Uterus (tissue), 4 donors: ENCODE data around the gene ARSB. TPM values are rescaled to one million over a fixed set of nuclear protein-coding genes. Genes with fewer than 3 reads are reported as not detected.

ENCODE experiments used
- DNase-seq, 2 donors: peaks; one replicate each; pipeline ENCODE4 v3.0.0-alpha.2; 2019 to 2020
- H3K27ac ChIP-seq, 2 donors: fragments of 200-600 bp; sonication (generic); 1 replicate in 1 of 2; 2 replicates in 1 of 2; pipeline ENCODE4 v1.5.1; 2016 to 2018
- H3K27me3 ChIP-seq, 2 donors: fragments of 200-600 bp; sonication (generic); one replicate each; pipeline ENCODE4 v1.5.1; 2018 to 2019; ENCODE audit warnings: control low read depth in 1 of 2
- H3K36me3 ChIP-seq, 2 donors: fragments of 200-600 bp; sonication (generic); one replicate each; pipeline ENCODE4 v1.5.1; 2019; ENCODE audit warnings: control low read depth in 1 of 2
- H3K4me1 ChIP-seq, 2 donors: fragments of 200-600 bp; sonication (generic); one replicate each; pipeline ENCODE4 v1.5.1; 2018 to 2019; ENCODE audit warnings: control low read depth in 1 of 2
- H3K4me3 ChIP-seq, 2 donors: fragments of 200-600 bp; sonication (generic); 1 replicate in 1 of 2; 2 replicates in 1 of 2; pipeline ENCODE4 v1.5.1; 2018 to 2019; ENCODE audit warnings: mild to moderate bottlenecking in 1 of 2
- H3K9me3 ChIP-seq, 2 donors: fragments of 200-600 bp; sonication (generic); one replicate each; pipeline ENCODE4 v1.5.1; 2019; ENCODE audit warnings: control low read depth in 1 of 2
- POLR2A ChIP-seq, 2 donors: fragments of 450-650 bp; IDR thresholded peaks; one replicate each; pipeline ENCODE4 v1.6.1; 2016; ENCODE audit warnings: antibody characterized with exemption in 2 of 2, mild to moderate bottlenecking in 1 of 2, moderate library complexity in 1 of 2
- intact Hi-C: fragments of 100-400 bp; cut with DNase I; formaldehyde crosslinking; loops from one replicate; pipeline ENCODE4 v1.15.1; 2023; ENCODE audit warnings: low total_unique reads
- total RNA-seq, 4 donors: library from RNA; depleted of rRNA in 3 of 4; stranded (reverse); fragments of >200 nt in 3 of 4; gene quantifications; one replicate each; pipeline versions ENCODE4 v1.1.0 to v1.2.4, GENCODE V29; 2014 to 2023
- TF ChIP-seq, protein P1 (sequence below), 4 experiments: fragments of 200-600 bp in 2 of 4; fragments of 450-650 bp in 2 of 4; sonication (generic) in 2 of 4; IDR thresholded peaks; one replicate each; pipeline ENCODE4 v1.5.1; 2016 to 2019; ENCODE audit warnings: antibody characterized with exemption in 4 of 4, mild to moderate bottlenecking in 2 of 4, moderate library complexity in 1 of 4
- donor health status: DM: yes; HTN: yes; CAD: no.

ARSB gene
- total RNA-seq, 4 donors from 2014 or later = 10.0 to 22.7 (median 15.1) TPM

DNA sequence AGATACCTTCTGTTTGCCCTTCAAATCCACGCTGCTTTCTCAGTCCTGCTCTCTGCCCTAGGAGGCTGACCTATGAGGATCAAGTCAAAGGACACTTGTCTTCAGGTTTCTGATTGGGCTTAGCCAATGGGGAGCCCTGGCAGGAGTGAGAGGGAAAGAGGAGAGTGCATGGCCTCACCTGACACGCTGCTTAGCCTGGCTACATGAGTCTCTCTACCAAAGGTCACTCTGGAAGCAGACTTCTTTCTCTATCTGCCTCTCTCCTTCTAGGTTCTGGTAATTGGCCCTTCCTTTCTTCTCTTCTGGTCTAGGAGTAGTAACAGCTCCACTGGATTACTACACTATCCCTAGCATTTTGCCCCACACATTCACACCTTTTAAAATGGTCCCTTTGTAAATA is 13.1 kb downstream of the ARSB start:
- Histone ChIP-seq H3K27ac (peak overlapping the region; percentile 43 to 60), H3K4me1 (peaks cover 10 to 13% of the 10 kb centered on the region in 2 donors), H3K36me3 (no peaks in the 10 kb centered on the region), H3K9me3 (no peaks in the 10 kb centered on the region), H3K27me3 (no peaks in the 10 kb centered on the region), H3K4me3 (no peak overlapping the region)
- DNase-seq = no peak
- TF ChIP-seq POLR2A (IDR thresholded peaks at IDR 0.05) = no peak
- TF ChIP-seq, protein P1, sequence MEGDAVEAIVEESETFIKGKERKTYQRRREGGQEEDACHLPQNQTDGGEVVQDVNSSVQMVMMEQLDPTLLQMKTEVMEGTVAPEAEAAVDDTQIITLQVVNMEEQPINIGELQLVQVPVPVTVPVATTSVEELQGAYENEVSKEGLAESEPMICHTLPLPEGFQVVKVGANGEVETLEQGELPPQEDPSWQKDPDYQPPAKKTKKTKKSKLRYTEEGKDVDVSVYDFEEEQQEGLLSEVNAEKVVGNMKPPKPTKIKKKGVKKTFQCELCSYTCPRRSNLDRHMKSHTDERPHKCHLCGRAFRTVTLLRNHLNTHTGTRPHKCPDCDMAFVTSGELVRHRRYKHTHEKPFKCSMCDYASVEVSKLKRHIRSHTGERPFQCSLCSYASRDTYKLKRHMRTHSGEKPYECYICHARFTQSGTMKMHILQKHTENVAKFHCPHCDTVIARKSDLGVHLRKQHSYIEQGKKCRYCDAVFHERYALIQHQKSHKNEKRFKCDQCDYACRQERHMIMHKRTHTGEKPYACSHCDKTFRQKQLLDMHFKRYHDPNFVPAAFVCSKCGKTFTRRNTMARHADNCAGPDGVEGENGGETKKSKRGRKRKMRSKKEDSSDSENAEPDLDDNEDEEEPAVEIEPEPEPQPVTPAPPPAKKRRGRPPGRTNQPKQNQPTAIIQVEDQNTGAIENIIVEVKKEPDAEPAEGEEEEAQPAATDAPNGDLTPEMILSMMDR (IDR thresholded peaks at IDR 0.05) = no peak
- intact Hi-C loops = no loop called here

DNA sequence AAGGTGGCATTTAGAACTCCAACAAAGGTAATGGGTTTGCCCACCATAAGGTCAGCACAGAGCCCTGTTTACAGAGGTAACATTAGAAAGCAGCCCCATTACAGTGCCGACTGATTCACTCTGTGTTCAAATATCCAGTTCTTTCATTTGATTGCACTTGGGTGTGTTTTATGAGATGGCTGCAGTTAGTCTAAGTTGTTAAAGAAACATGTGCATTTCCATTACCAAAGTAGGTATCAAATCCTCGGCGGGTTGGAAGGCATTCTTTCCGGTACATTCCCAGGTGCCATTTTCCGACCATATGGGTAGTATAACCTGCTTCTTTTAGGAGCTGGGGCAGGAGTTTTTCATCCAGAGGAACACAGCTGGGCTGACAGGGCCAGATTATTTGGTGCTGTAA is 16.3 kb downstream of the ARSB start:
- Histone ChIP-seq H3K36me3 (no peaks in the 10 kb centered on the region), H3K27ac (peak overlapping the region; percentile 38 to 43), H3K4me3 (no peak overlapping the region), H3K9me3 (no peaks in the 10 kb centered on the region), H3K27me3 (no peaks in the 10 kb centered on the region), H3K4me1 (peaks cover 3 to 6% of the 10 kb centered on the region in 2 donors)
- DNase-seq = no peak
- intact Hi-C loops = loop anchor here (10.0 kb wide), 2 partner anchors 324 to 434 kb away; partner anchors contain the start of gene LHFPL2
- TF ChIP-seq, protein P1 (IDR thresholded peaks at IDR 0.05) = no peak
- no peak for TF ChIP-seq POLR2A (IDR thresholded peaks at IDR 0.05)

DNA sequence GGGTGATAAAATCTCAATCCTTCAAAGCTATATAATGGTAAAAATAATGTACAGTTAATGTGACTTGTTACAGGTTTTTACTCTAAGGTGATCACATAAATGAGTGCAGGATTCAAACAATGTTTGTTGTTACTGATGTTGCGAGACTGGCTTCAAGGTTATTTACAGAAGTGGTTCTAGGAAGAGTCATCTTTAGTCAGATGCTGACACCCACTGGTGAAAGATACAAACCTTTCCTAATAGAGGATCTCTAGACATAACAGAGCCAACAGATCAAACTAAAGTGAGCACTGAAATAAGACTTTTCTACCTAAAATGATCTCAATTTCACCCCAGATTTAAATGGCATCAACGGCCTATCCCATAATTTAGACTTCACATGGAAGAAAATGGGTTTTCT is 20.2 kb downstream of the ARSB start:
- no peak overlapping the region for H3K4me3 ChIP-seq
- no peak overlapping the region for H3K27ac ChIP-seq
- H3K27me3 ChIP-seq = no peaks in the 10 kb centered on the region
- H3K36me3 ChIP-seq = no peaks in the 10 kb centered on the region
- H3K9me3 ChIP-seq = no peaks in the 10 kb centered on the region
- intact Hi-C loops = loop anchor here (10.0 kb wide), 2 partner anchors 320 to 430 kb away; partner anchors contain the start of gene LHFPL2
- no peak for DNase-seq
- H3K4me1 ChIP-seq = no peaks in the 10 kb centered on the region
- TF ChIP-seq, protein P1 (IDR thresholded peaks at IDR 0.05) = peak; percentile 50 to 83 (median 62)
- TF ChIP-seq POLR2A (IDR thresholded peaks at IDR 0.05) = no peak

DNA sequence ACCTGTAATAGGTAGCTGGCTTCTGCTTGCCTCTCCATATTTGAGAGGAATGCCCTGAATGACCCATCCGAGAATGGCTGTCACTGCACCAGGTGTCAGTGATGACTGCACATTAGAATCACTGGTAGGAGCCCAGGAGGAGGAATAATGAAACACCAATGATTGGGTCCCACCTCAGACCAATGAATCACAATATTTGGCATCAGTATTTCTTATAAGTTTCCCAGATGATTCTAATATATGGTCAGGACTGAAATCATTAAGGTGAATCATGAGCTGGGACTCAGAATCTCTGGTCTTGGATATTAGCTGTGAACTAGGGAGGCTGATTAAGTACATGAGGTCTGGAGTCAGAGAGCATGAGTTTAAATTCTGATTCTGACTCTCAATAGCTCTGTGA is 23.4 kb downstream of the ARSB start:
- TF ChIP-seq POLR2A (IDR thresholded peaks at IDR 0.05) = no peak
- TF ChIP-seq, protein P1 (IDR thresholded peaks at IDR 0.05) = no peak
- Histone ChIP-seq H3K27ac (no peak overlapping the region), H3K4me1 (no peaks in the 10 kb centered on the region), H3K27me3 (no peaks in the 10 kb centered on the region), H3K36me3 (no peaks in the 10 kb centered on the region), H3K4me3 (no peak overlapping the region), H3K9me3 (no peaks in the 10 kb centered on the region)
- intact Hi-C loops = loop anchor here (10.0 kb wide), 2 partner anchors 317 to 427 kb away; partner anchors contain the start of gene LHFPL2
- no peak for DNase-seq

DNA sequence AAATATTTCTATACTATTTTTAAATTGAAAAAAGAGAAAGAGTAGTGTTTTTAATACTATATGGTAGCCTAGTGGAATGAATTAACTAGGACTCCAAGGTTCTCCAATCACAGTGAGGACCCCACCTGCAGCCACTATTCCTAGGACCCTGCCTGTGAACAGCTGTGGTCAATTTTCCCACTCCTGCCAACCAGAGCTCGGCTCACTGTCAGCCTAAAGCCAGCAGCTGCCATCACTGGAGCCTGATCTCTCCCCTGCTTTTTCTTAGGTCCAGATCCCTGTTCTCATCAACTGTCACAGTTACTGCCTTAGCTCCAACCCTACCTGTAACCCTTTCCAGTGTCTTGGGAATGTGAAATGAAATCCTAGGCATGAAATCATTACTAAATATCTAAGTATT is 25.3 kb downstream of the ARSB start:
- Histone ChIP-seq H3K36me3 (no peaks in the 10 kb centered on the region), H3K4me1 (no peaks in the 10 kb centered on the region), H3K27ac (no peak overlapping the region), H3K9me3 (no peaks in the 10 kb centered on the region), H3K4me3 (no peak overlapping the region), H3K27me3 (no peaks in the 10 kb centered on the region)
- DNase-seq = no peak
- intact Hi-C loops = loop anchor here (10.0 kb wide), 2 partner anchors 315 to 425 kb away; partner anchors contain the start of gene LHFPL2
- no peak for TF ChIP-seq POLR2A (IDR thresholded peaks at IDR 0.05)
- TF ChIP-seq, protein P1 (IDR thresholded peaks at IDR 0.05) = no peak
